ENCODE results near the gene TEX12. TPM values are rescaled to one million over a fixed set of nuclear protein-coding genes. Genes with fewer than 3 reads are reported as not detected.
A peak's percentile ranks its signal among the peaks of the same experiment; 100 is the strongest.

The TEX12 gene
- total and polyA plus RNA-seq, 9 of the 15 experiments (the other 6 are each of a cell fraction or from before 2014, with no cell fraction given) = 0.10 to 2.3 (median 0.67) TPM; not detected in 1

DNA sequence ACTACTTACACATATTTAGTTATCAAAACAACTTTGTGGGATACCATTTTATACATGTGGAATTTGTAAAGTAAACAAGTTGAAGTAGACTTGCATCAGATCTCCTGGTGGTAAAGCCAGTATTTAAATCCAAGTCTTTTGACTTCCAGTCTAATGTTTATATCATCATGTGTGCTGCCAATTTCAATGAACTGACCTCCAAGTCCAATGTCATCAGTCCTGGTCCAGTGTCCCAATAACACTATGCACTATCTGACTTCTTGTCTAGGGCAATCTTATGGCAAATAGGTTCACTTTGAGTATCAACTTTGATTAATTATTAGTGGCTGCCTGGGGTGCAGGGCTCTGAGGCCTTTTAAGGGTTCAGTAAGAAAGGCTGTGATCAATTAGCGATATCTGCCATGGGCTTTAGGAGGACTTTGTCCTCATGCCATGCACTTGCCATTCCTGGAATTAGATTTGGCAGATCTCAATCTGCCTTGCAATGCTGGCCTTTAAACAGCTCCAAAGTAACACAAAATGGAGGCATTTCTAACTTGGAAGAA is 49.5 kb downstream of the TEX12 start (continued):
- TF ChIP-seq NCOA2 (IDR thresholded peaks at IDR 0.05; ENCODE audit: partially characterized antibody in 2 of 2) (no peak), TFAM (CRISPR knock-in tag; conservative IDR thresholded peaks at IDR 0.05) (no peak), RBM25 (IDR thresholded peaks at IDR 0.05; ENCODE audit: low read depth, low read length, severe bottlenecking) (no peak), TAL1 (IDR thresholded peaks at IDR 0.05) (no peak), ZNF584 (CRISPR knock-in tag; IDR thresholded peaks at IDR 0.05; ENCODE audit: low read depth) (no peak), ATF7 (IDR thresholded peaks at IDR 0.05) (no peak), MIER1 (IDR thresholded peaks at IDR 0.05; ENCODE audit: low read depth) (no peak)
- TF ChIP-seq, protein P1, sequence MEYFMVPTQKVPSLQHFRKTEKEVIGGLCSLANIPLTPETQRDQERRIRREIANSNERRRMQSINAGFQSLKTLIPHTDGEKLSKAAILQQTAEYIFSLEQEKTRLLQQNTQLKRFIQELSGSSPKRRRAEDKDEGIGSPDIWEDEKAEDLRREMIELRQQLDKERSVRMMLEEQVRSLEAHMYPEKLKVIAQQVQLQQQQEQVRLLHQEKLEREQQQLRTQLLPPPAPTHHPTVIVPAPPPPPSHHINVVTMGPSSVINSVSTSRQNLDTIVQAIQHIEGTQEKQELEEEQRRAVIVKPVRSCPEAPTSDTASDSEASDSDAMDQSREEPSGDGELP (CRISPR knock-in tag; IDR thresholded peaks at IDR 0.05; ENCODE audit: borderline replicate concordance) = no peak

DNA sequence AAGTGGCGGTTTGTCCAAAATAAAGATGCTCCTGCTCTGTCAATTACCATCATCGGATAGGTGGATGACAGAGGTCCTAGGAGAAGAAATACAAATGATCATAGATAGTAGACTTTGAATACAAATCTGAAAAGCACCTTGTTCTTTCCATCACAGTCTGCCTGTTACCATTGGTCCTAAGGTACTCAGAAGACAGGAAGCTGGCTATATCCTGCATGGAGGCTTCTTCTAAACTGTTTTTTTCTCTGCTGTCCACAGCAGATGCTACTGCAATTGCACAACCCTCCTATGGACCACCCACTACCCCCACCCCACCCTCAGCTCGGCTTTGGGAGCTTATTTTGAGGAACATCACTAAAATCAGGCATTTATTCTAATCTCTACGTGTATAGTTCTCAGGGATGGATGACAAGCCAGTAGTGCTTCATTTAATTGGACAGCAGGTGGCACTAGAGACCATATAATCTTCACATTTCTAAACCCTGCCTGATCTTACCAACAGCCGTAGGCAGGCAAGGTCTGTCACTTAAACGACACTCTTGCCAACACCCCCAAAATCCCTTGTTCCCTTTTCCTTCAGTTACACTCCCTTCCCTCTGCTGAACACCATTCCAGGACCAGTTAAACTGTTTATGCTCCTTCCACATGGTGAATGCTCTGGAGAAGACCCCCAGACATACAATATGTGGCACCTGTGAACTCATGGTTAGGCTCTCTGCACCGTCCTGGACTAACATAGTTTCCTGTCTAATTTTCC is 52.5 kb downstream of the TEX12 start:
- Histone ChIP-seq H3K4me1 (replicated peaks in 1 of 2; ENCODE audit: control insufficient read depth in 2 of 2, insufficient read depth in 2 of 2, low read length in 2 of 2) (peaks cover 0 to 4% of the 10 kb centered on the region in 2 experiments; a peak in 1 of 5 replicates), H3K79me2 (ENCODE audit: control insufficient read depth, insufficient read depth, low read length) (no peaks in the 10 kb centered on the region), H3K36me3 (ENCODE audit: control insufficient read depth, insufficient read depth, low read length) (no peaks in the 10 kb centered on the region), H3K9me1 (ENCODE audit: control insufficient read depth, insufficient read depth, low read length) (no peaks in the 10 kb centered on the region), H3K9ac (ENCODE audit: insufficient read depth in 1 of 2, low read depth in 2 of 2, low read length in 2 of 2) (no peak overlapping the region), H2AFZ (ENCODE audit: low read depth, low read length) (peak overlapping the region; percentile 46; the same call in 1 of the 2 replicates), H3K9me3 (replicated peaks; ENCODE audit: control insufficient read depth, insufficient read depth, low read depth, low read length) (no peaks in the 10 kb centered on the region), H4K20me1 (replicated peaks; ENCODE audit: control insufficient read depth, insufficient read depth, low read length) (no peaks in the 10 kb centered on the region), H3K4me2 (ENCODE audit: insufficient read depth, low read length) (no peak overlapping the region), H3K4me3 (no peak overlapping the region), H3K27me3 (ENCODE audit: control insufficient read depth in 2 of 2, insufficient read depth in 2 of 2, low read length in 2 of 2) (no peaks in the 10 kb centered on the region), H3K27ac (ENCODE audit: extremely low read depth, low read depth, low read length) (no peak overlapping the region)
- in situ Hi-C loops (cut with MboI) = loop anchor here (5.0 to 10.0 kb wide), 3 partner anchors 63 to 615 kb away; partner anchors contain the start of gene SIK2
- intact Hi-C loops (cut with micrococcal nuclease) = loop anchor here (1.0 to 5.0 kb wide), 4 partner anchors 61 to 1068 kb away; no protein-coding TSS in a partner anchor
- BruUV-seq (replicated peaks) = no TSS peak
- DNase-seq (ENCODE audit: extremely low read depth in 1 of 4, low spot score in 3 of 4) = peak; percentile 66 to 84 (median 72)
- ATAC-seq = peak; percentile 99
- FAIRE-seq = peak; percentile 81
- ChIA-PET POLR2A (interaction anchor here (0.6 to 1.2 kb wide), 2 partner anchors 46 to 64 kb away, joined by 3 to 4 read pairs; no protein-coding TSS in a partner anchor), CTCF (ENCODE audit: low intra/inter-chr PET ratio) (interaction anchor here (0.9 to 4.8 kb wide), 4 partner anchors 57 to 1070 kb away, joined by 3 to 95 read pairs (median 7); no protein-coding TSS in a partner anchor)
- WGBS (ENCODE audit: insufficient coverage, low coverage, missing lambda C conversion rate) = 18% methylated on average over 7 of the region's 7 CpGs
- no peak for TF ChIP-seq ZBTB1 (CRISPR knock-in tag; IDR thresholded peaks at IDR 0.05; ENCODE audit: borderline replicate concordance, low read depth)
- TF ChIP-seq HDGF (IDR thresholded peaks at IDR 0.05) = peak; percentile 67; the same call in 1 of the 2 replicates
- TF ChIP-seq, protein P2, sequence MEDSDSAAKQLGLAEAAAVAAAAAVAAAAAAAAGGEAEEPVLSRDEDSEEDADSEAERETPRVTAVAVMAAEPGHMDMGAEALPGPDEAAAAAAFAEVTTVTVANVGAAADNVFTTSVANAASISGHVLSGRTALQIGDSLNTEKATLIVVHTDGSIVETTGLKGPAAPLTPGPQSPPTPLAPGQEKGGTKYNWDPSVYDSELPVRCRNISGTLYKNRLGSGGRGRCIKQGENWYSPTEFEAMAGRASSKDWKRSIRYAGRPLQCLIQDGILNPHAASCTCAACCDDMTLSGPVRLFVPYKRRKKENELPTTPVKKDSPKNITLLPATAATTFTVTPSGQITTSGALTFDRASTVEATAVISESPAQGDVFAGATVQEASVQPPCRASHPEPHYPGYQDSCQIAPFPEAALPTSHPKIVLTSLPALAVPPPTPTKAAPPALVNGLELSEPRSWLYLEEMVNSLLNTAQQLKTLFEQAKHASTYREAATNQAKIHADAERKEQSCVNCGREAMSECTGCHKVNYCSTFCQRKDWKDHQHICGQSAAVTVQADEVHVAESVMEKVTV (CRISPR knock-in tag; IDR thresholded peaks at IDR 0.05) = peak; percentile 91
- peak; percentile 80; the same call in 1 of the 2 replicates for TF ChIP-seq CC2D1A (IDR thresholded peaks at IDR 0.05)
- TF ChIP-seq SMC3 (conservative IDR thresholded peaks at IDR 0.05; ENCODE audit: insufficient read depth, low read depth, low read length) = peak; percentile 79
- 0 out of 2 replicates have a peak, but pooled peaks have one; percentile 10 for TF ChIP-seq SMAD3 (CRISPR knock-in tag; conservative IDR thresholded peaks at IDR 0.05)
- TF ChIP-seq ARID2 (IDR thresholded peaks at IDR 0.05) = peak; percentile 74
- 0 out of 2 replicates have a peak, but pooled peaks have one; percentile 26 for TF ChIP-seq CREM (IDR thresholded peaks at IDR 0.05; ENCODE audit: low read depth)
- TF ChIP-seq RCOR1 (IDR thresholded peaks at IDR 0.05; ENCODE audit: borderline replicate concordance in 1 of 2, low read depth in 2 of 2, low read length in 2 of 2) = no peak
- peak; percentile 28 for TF ChIP-seq NEUROD1 (IDR thresholded peaks at IDR 0.05; ENCODE audit: borderline replicate concordance, low read depth, low read length, partially characterized antibody)

Data from K562 (cell line).